Measurements from ENCODE around the gene ADAMTS2.

- TF ChIP-seq EZH2 (IDR thresholded peaks at IDR 0.05; ENCODE audit: low read length, missing control alignments) (no peak), CTCF (conservative IDR thresholded peaks at IDR 0.05 in 1 of 2, IDR thresholded peaks at IDR 0.05 in 1 of 2; ENCODE audit: low read depth in 1 of 2, low read length in 2 of 2) (no peak)
Measured at GRCh38 chr5:179120951-179121666, 224.2 kb downstream of the ADAMTS2 start.
